HL-60 (cell line): ENCODE results near the gene SMARCB1.

Experiments used
- CTCF ChIP-seq: IDR thresholded peaks from one replicate; pipeline ENCODE4 v1.5.1; 2011; ENCODE audit warnings: low read length, control low read depth, inconsistent platforms; ENCODE audit not compliant: insufficient read depth
- GABPA ChIP-seq: IDR thresholded peaks from 2 replicates; pipeline ENCODE4 v1.6.1; 2012; ENCODE audit warnings: low read depth
- POLR2AphosphoS5 ChIP-seq: IDR thresholded peaks from 2 replicates; pipeline ENCODE4 v1.6.1; 2012; ENCODE audit warnings: low read depth
- REST ChIP-seq: IDR thresholded peaks from 2 replicates; pipeline ENCODE4 v1.6.1; 2012; ENCODE audit warnings: low read depth; ENCODE audit not compliant: insufficient replicate concordance
- SPI1 ChIP-seq: IDR thresholded peaks from 2 replicates; pipeline ENCODE4 v1.6.1; 2012; ENCODE audit warnings: low read depth, mild to moderate bottlenecking, borderline replicate concordance

- TF ChIP-seq CTCF (no peak), POLR2AphosphoS5 (no peak), GABPA (no peak), REST (no peak), SPI1 (no peak)
Measured at GRCh38 chr22:23781511-23782183, 5.1 kb upstream of the SMARCB1 start.
